GM06990 (cell line): Measurements from ENCODE around the gene HOXC13.
A peak's percentile ranks its signal among the peaks of the same experiment; 100 is the strongest.

Experiments
- DNase-seq: peaks from one replicate; pipeline ENCODE4 v3.0.0-alpha.2; 2011; ENCODE audit not compliant: insufficient read length; ENCODE audit errors: extremely low read depth
- H3K27me3 ChIP-seq: replicated peaks from 2 replicates; pipeline ENCODE4 v1.6.0; 2011; ENCODE audit warnings: low read length; ENCODE audit not compliant: control insufficient read depth, insufficient read depth
- H3K36me3 ChIP-seq: 2 replicates; pipeline ENCODE4 v1.5.1; 2011; ENCODE audit warnings: low read length; ENCODE audit not compliant: control insufficient read depth, insufficient read depth
- H3K4me3 ChIP-seq: replicated peaks from 2 replicates; pipeline ENCODE4 v1.5.1; 2011; ENCODE audit warnings: low read depth, mild to moderate bottlenecking, control low read depth, low read length
- CTCF ChIP-seq: IDR thresholded peaks from 2 replicates; pipeline ENCODE4 v1.5.1; 2011; ENCODE audit warnings: low read length, control low read depth, mild to moderate bottlenecking, inconsistent platforms; ENCODE audit not compliant: insufficient read depth, poor library complexity, severe bottlenecking

HOXC13 gene

GRCh38 chr12:53988541-53989226 lies 50.1 kb downstream of the HOXC13 start:
- H3K27me3 ChIP-seq: peaks cover 11% of the 10 kb centered on the region
- no peak for TF ChIP-seq CTCF
- H3K4me3 ChIP-seq: no peak overlapping the region
- DNase-seq: no peak
- H3K36me3 ChIP-seq: no peaks in the 10 kb centered on the region

GRCh38 chr12:53989227-53990113 lies 50.8 kb downstream of the HOXC13 start:
- no peak overlapping the region for H3K4me3 ChIP-seq
- no peaks in the 10 kb centered on the region for H3K36me3 ChIP-seq
- TF ChIP-seq CTCF: peak; percentile 73
- peak; percentile 50 for DNase-seq
- peaks cover 11% of the 10 kb centered on the region for H3K27me3 ChIP-seq

- DNase-seq: no peak
- peaks cover 12% of the 10 kb centered on the region for H3K27me3 ChIP-seq
Observed at GRCh38 chr12:53990311-53991076, 51.9 kb downstream of the HOXC13 start.

GRCh38 chr12:53991077-53991460 lies 52.4 kb downstream of the HOXC13 start:
- no peak for TF ChIP-seq CTCF
- no peaks in the 10 kb centered on the region for H3K36me3 ChIP-seq
- H3K4me3 ChIP-seq: no peak overlapping the region
- DNase-seq: no peak
- peaks cover 12% of the 10 kb centered on the region for H3K27me3 ChIP-seq

More at GRCh38 chr12:53990311-53991076, 51.9 kb downstream of the HOXC13 start:
- TF ChIP-seq CTCF: no peak
- H3K4me3 ChIP-seq: no peak overlapping the region
- H3K36me3 ChIP-seq: no peaks in the 10 kb centered on the region

GRCh38 chr12:53992377-53992889 lies 53.8 kb downstream of the HOXC13 start:
- no peak for DNase-seq
- Histone ChIP-seq H3K27me3 (peaks cover 11% of the 10 kb centered on the region), H3K4me3 (no peak overlapping the region), H3K36me3 (no peaks in the 10 kb centered on the region)
- no peak for TF ChIP-seq CTCF
